SK-MEL-5 (cell line): ENCODE results near the gene MLN. TPM values are rescaled to one million over a fixed set of nuclear protein-coding genes. Genes with fewer than 3 reads are reported as not detected.

Experiments
- DNase-seq: peaks from one replicate; pipeline ENCODE4 v3.0.0-alpha.2; 2016; ENCODE audit warnings: low read depth, low spot score
- in situ Hi-C: cut with HindIII; loops from 2 replicates; pipeline ENCODE4 v1.10.0; 2016; ENCODE audit warnings: low sequenced_read_pairs, high pct_unique_total_duplicates, low pct_unique_long_range_greater_than_20kb
- polyA plus RNA-seq, 2 experiments: library from polyadenylated mRNA; depleted of rRNA; stranded (reverse); fragments of >200 nt; gene quantifications; 2 replicates each; pipeline ENCODE4 v1.2.3, GENCODE V29; 2015
- total RNA-seq: library from RNA; depleted of rRNA; stranded (reverse); fragments of >200 nt; shearing (Covaris generic); gene quantifications from 2 replicates; pipeline ENCODE4 v1.2.3, GENCODE V29; 2014; rRNA removed

The MLN gene
- total RNA-seq = not detected in 2 replicates
- polyA plus RNA-seq (2015; cell fraction: cytosol; rRNA removed) = not detected in 2 replicates
- polyA plus RNA-seq (2015; cell fraction: nucleus; rRNA removed) = not detected in 2 replicates

GRCh38 chr6:33803571-33804053 is at the start of gene MLN:
Gene MLN (minus strand): TSS chr6:33804003. CDS start chr6:33801163, 2,840 bp downstream.
- no peak for DNase-seq
- in situ Hi-C loops = no loop called here

- in situ Hi-C loops = no loop called here
- DNase-seq = no peak
These were observed 49.2 kb upstream of the MLN start for GRCh38 chr6:33853026-33853425.

- peak; percentile 40 for DNase-seq
- in situ Hi-C loops = no loop called here
These were observed 48.2 kb upstream of the MLN start for GRCh38 chr6:33851959-33852358.

- DNase-seq = no peak
- in situ Hi-C loops = no loop called here
These were observed 47.2 kb upstream of the MLN start for GRCh38 chr6:33850869-33851541.

GRCh38 chr6:33850296-33850695 is 46.5 kb upstream of the MLN start:
- no peak for DNase-seq
- in situ Hi-C loops = no loop called here

- no peak for DNase-seq
- in situ Hi-C loops = no loop called here
These were observed 45.8 kb upstream of the MLN start for GRCh38 chr6:33849500-33850075.

GRCh38 chr6:33848484-33848883 is 44.7 kb upstream of the MLN start:
- DNase-seq = no peak
- in situ Hi-C loops = no loop called here

GRCh38 chr6:33847867-33848266 is 44.1 kb upstream of the MLN start:
- in situ Hi-C loops = no loop called here
- no peak for DNase-seq

- no peak for DNase-seq
- in situ Hi-C loops = no loop called here
These were observed 43.3 kb upstream of the MLN start for GRCh38 chr6:33847078-33847477.

GRCh38 chr6:33846226-33846625 is 42.4 kb upstream of the MLN start:
- no peak for DNase-seq
- in situ Hi-C loops = no loop called here

- in situ Hi-C loops = no loop called here
- no peak for DNase-seq
These were observed 41.4 kb upstream of the MLN start for GRCh38 chr6:33845031-33845745.

- in situ Hi-C loops = no loop called here
- DNase-seq = no peak
These were observed 39.6 kb upstream of the MLN start for GRCh38 chr6:33843131-33844121.

- no peak for DNase-seq
- in situ Hi-C loops = no loop called here
These were observed 38.1 kb upstream of the MLN start for GRCh38 chr6:33841868-33842267.

GRCh38 chr6:33841070-33841469 is 37.3 kb upstream of the MLN start:
- no peak for DNase-seq

GRCh38 chr6:33840048-33840926 is 36.5 kb upstream of the MLN start:
- DNase-seq = peak; percentile 89
- in situ Hi-C loops = no loop called here

More at GRCh38 chr6:33841070-33841469, 37.3 kb upstream of the MLN start:
- in situ Hi-C loops = no loop called here

GRCh38 chr6:33839399-33840047 is 35.7 kb upstream of the MLN start:
- no peak for DNase-seq
- in situ Hi-C loops = no loop called here
